HG03045 (cell line): ENCODE measurements around the gene ZNF423.
A peak's percentile ranks its signal among the peaks of the same experiment; 100 is the strongest.
"Not testable (repeated sequence)": the region's sequence is repeated elsewhere in the genome, so short reads cannot be mapped to it uniquely, and the experiment has no call there.

Experiments used
- ATAC-seq: cut with Tn5 transposase; IDR thresholded peaks from one replicate; pipeline ENCODE4 v1.9.1; 2021; ENCODE audit warnings: mild to moderate bottlenecking, moderate library complexity; ENCODE audit not compliant: unreplicated experiment

Gene ZNF423

GRCh38 chr16:49523435-49524159 is 332.3 kb downstream of the ZNF423 start:
- ATAC-seq = no peak

- ATAC-seq = no peak
Observed at GRCh38 chr16:49521734-49522325, 334.1 kb downstream of the ZNF423 start.

DNA sequence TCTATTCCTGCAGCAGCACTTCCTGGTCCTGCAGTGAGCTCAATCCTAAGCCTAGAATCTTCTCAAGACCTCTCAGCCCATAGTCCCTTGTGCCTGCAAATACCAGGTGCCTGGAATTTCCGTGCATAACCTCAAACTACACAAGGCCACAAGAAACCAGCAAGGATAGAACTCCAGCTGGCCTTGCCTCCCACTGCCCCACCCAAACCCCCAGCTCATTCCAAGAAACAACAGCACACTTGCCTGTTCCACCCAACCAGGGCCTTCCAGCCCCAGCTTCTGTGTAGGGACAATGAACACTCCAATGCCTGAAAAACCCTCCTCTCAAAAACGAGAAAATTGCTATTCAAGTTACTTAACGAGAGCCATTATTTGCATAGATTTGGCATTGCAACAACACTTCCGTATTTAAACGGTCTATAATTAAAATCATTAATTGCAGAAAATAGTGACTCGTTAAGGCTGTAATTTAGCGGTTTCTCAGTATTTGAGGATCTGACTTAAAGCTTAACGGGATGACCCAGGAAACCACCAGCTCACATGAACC is 335.3 kb downstream of the ZNF423 start:
- no peak for ATAC-seq

DNA sequence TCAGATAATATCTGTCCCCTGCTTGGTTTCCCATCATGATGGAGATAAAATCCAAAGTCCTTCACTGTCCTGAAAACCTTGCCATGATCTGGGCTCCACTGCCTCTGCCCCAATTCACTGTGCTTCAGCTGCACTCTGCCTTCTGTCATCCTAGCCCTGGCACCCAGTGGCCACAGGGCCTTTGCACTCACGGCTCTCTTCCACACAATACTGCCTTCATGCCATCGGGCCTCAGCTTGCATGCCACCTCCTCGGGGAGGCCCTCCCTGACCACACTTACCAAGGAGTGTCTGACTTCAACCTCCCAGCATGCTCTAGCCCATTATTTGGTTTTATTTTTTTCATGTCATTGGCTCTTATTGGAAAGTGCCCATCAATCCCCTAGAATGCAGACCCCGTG is 336.2 kb downstream of the ZNF423 start:
- no peak for ATAC-seq

GRCh38 chr16:49519008-49519656 is 336.8 kb downstream of the ZNF423 start:
- no peak for ATAC-seq

DNA sequence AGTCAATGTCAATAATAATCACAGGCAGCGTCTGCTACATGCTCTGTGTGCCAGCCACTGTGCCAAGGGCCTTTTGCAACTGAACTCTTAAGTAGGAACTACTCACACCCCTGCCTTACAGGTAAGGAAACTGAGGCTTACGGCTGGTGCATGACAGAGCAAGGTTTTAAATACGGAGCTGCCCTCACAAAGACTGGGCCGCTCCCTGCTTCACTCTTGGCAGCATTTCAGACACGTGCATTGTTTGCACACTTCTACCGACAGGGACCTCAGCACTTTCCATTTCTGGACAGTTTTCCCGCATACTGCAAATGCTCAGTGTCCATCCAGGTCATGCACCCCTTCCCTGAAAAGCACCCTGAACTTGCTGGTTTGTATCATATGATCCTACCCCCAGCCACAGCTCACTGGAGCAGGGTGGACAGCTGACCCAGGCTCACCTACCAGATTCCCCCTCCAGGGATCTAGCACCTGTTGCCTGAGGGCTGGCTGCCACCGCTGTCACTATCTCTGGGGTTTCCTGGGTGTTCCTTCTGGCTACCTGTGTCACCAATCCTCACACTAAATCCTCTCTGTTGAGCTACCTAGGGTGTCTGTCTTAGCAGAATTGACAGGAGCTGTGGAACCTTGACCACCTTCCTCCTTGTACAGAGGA is 339.4 kb downstream of the ZNF423 start:
- no peak for ATAC-seq

DNA sequence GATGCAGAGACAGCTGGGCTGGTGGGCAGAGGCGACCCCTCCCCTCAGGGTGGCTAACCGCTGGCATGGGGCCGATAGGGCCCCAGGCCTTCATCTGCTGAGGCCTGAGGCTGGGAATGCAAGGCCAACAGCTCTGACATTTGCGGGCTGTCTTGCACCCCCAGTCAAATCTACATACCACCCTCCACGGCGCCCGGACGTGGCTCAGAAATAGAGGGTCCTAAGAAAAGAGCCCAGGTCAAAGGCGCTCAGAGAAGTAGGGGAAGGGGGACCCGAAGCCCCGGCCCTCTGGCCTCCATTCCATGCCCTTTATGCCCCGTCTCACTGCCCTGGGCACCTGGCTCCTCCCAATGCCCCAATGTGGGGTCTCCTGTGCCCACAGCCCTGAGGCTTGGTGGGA is 340.1 kb downstream of the ZNF423 start:
- ATAC-seq = no peak

DNA sequence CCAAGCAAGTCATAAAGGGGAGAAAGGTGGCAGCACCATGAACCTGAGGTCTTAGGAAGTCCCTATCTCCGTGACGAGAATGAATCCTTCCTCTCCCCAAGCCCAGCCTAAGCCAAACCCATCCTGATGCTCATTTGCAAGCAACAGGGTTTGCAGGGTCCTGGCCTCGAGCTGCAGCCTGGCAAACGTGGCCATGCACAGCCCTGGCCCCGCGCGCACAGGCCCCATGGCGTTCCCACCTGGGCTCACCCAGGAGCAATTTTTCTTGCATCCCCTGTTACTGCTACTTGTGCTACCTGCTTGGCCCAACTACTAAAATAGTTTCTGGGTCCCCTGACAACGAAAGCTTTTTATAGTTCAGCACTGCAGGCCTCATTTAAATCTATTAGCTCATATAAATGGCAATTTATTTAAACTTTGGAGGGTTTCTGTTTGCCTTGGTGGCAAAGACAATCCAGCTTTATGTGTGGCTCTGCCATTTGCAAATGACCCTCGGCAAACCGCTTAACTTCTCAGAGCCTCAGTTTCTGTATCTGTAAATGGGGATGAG is 340.8 kb downstream of the ZNF423 start:
- no peak for ATAC-seq

- no peak for ATAC-seq
Observed at GRCh38 chr16:49514073-49514980, 341.6 kb downstream of the ZNF423 start.

DNA sequence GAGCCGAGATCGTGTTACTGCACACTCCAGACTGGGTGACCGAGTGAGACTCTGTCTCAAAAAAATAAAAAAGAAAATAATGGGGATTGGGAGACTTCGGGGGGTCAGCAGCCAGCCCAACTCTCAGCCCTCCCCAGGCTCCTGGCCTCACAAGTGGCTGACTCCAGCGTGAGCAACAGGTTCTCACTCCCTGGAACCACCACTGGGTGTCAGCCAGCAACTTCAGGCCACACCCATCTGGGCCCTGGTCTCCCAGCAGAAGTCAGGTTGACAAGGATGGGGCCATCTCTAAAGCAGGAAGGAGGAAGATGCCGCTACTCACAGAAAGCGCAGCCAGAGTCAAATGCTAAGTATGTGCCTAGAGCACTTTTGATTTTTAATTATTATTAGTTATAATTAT is 342.9 kb downstream of the ZNF423 start:
- no peak for ATAC-seq

DNA sequence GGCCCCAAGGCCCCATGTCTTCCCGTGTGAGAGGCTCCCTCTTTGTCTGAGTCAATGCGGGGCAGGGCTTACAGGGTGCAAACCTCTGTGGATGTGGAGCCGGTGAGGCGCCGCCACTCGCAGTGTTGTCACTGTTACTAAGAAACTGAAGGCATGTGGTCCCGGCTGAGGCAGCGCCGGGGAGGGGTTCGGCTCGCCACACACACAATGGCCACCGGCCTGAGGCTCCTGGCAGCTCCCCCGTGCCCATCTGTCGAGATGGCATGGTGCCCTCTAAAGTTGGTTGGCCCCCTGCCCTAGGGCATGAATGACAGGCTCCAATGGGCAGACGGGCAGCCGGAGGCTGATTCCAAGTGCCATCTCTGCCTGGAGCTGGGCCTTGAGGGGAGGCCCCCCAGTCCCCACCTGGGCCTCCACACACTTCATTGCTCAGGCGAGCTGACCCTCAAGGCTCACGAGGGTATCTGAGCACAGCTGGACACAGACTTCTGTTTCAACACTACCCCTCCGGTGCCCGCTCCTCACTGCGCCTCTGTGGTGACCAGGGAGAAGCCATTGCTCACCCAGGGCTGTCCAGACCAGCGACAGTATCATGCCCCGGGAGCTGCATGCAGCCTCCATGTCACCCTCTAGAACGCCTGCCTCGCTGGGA is 345.1 kb downstream of the ZNF423 start:
- ATAC-seq = no peak

GRCh38 chr16:49510141-49510540 is 345.8 kb downstream of the ZNF423 start:
- no peak for ATAC-seq

- ATAC-seq = not testable (repeated sequence)
Observed at GRCh38 chr16:49506058-49507013, 349.6 kb downstream of the ZNF423 start.

- ATAC-seq = no peak
Observed at GRCh38 chr16:49505556-49505955, 350.4 kb downstream of the ZNF423 start.

- no peak for ATAC-seq
Observed at GRCh38 chr16:49504626-49505025, 351.3 kb downstream of the ZNF423 start.

DNA sequence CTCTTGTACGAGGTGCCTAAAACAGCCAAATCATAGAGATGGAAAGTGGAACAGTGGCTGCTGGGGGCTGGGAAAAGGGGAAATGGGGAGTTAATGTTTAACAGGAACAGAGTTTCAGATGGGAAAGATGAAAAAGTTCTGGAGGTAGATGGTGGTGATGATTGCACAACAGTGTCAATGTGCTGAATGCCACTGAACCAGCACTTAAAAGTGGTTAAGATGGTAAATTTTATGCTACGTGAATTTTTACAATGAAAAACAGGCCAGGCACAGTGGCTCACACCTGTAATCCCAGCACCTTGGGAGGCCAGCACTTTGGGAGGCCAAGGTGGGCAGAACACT is 351.9 kb downstream of the ZNF423 start:
- ATAC-seq = no peak

GRCh38 chr16:49503256-49504022 is 352.5 kb downstream of the ZNF423 start:
- peak; percentile 60 for ATAC-seq
